NCI-H2029 treated with DMSO at 0.1 percent for 48 hours (cell line): ENCODE results near the gene UEVLD.
"Not testable (repeated sequence)": the region's sequence is repeated elsewhere in the genome, so short reads cannot be mapped to it uniquely, and the experiment has no call there.

Experiments used
- DNase-seq: peaks from one replicate; lab custom pipeline; 2025; lab: John Stamatoyannopoulos, UW

UEVLD gene

DNA sequence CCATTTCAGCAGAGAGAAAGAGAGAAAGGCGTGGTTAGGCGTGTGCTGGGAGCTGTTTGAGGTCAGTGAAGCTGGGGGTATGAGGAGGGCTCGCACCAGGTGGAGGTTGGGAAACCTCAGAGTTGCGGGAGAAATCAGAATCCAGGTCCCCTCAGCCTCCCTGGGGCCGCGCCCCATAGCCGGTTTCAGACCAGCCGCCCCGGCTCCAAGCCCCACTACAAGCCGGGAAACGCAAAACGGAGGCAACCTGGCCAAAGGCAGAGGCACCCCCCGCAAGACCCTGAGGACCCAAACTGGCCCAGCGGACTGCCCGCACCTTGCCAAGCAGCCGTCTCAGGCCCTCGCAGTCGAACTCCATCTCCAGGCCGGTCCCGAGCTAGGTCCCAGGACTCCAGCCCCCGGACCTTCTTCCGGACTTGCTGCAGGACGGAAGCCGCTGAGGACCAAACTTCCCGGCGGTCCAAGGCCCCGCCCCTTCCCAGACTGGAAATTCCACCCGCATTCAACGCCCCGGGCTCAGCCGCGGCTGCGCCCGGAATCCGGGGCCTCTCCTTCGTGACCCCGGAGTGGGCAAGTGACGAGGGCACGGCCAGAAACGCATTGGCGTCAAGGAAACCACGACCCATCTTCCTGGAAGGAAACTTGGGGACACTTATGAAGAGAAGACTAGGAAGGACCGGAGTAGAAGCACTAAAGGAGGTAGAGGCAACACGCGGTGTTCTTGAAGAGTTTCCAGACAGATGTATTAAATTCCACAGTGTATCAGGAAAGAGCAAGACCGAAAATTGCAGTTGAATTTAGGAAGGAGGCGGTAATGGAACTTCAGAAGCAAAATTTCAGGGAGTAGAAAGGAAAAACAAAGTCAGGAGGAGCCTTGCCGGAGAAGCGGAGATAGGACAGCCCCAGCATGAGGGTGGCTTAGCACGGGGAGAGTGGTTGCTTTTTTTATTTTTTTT is at the start of gene UEVLD:
Gene UEVLD (minus strand): TSS at position 438 of the 956 bp plus-strand sequence. CDS start 80 bp downstream, at position 358.
- no peak for DNase-seq

DNA sequence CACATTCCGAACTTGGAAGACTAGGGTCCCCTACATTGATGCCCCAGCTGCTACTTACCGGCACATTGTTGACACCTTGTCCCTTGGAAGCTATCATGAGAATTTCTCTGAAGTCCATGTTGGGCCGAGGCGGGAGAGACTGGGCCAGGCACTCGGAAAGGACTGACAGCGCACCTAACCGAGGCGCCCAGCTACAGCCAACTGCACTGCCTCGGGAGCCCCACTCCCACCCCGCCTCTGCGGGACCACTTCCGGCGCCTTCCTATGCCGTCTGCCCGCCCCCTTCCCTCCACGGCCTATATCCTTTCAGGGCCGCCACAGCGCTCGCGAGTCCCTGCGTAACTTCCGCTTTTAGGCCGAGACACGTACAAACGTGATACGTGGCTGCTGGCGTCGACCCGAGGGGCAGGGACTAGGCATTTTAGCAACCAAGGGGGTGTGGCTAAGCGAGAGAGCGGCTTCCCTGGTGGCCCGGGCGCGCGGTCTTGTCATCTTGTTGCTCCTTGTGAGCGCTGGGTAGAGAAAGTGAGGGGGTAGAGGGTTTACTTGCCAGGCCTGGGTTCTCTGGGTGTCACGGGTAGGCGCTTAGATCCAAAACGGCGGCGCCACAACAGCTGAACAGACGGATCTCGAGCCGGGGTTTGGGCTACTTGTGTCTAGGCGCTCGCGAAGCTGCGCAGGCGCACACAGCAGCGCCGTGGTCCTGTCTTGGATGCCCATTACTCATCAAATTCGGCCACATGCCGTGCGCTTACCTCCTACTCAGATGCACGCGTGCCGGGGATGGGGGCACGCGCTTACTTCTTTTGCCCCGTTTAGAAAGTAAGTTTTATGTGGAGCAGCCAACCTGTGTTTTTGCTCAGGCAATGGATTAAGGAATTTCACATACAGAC is 45.9 kb upstream of the UEVLD start, which contains the start of gene SPTY2D1:
Gene SPTY2D1 (minus strand): TSS at position 203 of the 893 bp plus-strand sequence. CDS start 85 bp downstream, at position 118.
- peak; percentile 88 for DNase-seq

DNA sequence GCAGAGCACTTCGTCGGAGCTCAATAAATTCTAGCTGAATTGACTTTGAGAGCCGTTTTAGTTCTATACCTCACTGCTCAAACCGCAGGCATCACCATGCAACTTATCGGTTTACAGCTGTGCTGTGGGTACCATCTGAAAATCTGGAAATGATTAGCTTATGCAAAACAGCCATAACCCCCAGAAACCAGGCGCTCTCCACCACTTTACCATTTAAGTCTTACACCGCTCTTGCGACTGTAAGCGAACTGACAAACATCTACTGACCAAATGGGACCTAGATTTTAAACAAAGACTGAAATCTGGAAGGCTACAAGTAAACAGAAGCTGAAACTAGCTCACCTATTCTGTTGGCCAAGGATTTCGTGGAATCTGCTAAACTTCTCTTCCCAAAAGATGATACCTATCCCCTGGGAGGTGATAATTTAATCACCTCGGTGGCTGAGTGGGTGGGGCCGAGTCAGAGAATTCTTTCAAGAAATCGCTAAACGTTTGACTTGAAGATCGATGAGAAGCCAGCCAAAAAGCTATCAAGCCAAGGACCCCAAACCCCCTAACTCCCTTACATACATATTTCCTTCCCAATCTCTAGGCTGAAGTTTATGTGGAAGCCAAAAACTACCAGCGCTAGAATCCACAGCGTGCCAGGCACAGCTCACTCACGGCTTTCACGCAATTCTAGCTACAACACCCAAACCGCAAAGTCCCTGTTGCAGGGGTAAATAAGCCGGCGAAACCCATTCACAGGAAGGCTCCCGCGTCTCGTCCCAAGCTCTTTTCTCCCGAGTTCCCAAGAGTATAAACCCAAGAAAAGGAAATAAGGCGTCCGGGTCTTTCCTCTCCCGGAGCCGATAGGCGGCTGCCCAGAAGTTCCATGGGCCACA is 45.0 kb upstream of the UEVLD start:
- no peak for DNase-seq

DNA sequence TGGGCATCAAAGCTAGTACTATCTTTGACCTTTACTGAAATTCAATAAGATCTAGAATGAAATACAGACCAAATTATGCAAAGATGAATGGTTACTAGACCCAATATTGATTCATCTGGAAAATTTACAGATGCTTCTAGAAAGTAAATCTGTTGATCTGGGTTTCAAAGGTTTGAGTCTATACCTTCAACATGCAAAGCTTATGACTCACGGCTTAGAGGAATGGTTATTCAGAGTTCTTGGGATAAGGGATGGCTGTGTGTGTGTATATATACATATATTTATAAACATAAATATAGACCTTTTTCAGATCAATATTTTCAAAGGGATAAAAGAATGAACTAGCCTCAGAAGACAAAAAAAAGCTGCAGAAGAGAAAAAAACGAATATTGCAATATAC is 44.3 kb upstream of the UEVLD start:
- DNase-seq = no peak

DNA sequence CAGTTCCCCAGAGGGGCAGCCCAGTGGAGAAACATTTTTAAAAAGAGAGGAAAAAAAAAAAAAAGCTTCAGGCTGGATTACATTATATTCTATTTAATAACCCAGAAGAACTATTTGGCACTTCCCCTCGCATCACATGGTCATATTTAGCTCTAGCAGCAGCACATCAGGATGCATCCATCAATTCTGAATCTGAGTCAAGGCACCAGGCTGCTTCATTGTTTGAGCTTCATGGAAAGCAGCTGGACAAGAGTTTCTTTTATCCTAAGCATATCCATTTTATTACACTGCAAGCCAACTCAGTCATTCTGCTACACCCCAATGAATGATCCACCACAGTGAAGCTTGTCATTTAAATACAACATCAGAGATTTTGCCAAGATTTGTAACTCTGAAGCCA is 35.6 kb upstream of the UEVLD start:
- no peak for DNase-seq

DNA sequence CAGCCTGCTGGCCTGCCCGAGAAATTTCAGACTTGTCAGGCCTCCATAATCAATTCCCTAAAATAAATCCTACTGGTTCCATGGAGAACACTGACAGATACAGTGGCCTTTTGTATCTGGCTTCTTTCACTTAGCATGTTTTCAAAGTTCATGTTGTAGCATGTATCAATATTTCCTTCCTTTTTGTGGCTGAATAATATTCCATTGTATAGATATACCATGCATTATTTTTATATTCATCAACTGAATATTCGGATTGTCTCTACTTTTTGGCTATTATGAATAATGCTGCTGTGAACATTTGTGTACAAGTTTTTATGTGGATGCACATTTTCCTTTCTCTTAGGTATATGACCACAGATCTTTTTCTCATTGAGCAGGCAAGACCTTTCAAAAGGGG is 35.2 kb upstream of the UEVLD start:
- no peak for DNase-seq

DNA sequence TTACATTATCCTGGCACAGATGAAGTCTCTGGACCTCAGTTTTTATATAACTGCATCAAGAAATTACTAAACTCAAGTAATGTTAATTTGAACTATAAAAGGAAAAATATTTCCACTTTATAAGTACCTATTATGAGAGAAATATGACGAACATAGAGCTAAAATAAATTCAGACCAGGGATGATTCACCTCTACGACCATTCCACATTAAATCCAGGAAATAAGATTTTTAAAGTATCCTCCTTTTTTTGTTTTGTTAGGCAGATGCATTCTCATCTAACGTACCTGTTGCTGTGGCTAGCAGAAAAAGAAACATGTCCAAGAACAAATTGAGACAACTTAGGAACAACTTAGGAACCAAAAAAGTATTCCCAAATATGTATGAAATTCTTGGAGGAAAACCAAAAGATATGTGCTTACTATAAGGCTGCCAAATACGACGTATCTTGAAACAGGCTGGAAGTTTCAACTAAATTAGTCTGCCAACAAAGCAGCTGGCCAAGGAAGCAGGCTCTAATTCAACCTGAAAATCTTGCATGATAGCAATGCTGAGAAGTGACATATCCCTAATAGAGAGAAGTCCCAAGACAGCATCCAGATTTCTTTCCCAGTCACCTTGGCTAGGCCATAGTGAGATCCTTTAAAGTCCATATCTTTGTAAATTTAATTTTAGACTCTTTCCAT is 29.9 kb upstream of the UEVLD start:
- no peak for DNase-seq

DNA sequence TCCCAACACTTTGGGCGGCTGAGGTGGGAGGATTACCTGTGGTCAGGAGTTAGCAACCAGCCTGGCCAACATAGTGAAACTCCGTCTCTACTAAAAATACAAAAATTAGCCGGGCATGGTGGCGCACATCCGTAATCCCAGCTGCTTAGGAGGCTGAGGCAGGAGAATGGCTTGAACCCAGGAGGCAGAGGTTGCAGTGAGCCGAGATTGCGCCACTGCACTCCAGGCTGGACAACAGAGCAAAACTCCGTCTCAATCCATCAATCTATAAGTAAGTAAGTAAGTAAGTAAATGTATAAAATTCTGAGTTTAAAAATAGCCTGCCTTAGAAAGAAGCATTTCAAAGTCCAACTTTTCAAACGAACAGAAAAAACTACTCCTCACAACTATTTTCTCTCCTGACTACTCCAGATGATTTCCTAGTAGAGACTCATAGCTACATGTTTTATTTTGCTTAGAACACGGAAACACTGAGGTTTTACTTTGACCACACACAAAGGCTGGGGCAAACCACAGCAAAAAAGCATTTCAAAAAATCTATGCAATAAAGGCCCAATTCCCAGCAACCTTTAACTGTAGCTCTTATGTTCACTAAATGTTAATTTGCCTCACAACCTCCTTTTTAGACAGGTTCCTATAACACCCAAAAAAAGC is 29.3 kb upstream of the UEVLD start:
- no peak for DNase-seq

DNA sequence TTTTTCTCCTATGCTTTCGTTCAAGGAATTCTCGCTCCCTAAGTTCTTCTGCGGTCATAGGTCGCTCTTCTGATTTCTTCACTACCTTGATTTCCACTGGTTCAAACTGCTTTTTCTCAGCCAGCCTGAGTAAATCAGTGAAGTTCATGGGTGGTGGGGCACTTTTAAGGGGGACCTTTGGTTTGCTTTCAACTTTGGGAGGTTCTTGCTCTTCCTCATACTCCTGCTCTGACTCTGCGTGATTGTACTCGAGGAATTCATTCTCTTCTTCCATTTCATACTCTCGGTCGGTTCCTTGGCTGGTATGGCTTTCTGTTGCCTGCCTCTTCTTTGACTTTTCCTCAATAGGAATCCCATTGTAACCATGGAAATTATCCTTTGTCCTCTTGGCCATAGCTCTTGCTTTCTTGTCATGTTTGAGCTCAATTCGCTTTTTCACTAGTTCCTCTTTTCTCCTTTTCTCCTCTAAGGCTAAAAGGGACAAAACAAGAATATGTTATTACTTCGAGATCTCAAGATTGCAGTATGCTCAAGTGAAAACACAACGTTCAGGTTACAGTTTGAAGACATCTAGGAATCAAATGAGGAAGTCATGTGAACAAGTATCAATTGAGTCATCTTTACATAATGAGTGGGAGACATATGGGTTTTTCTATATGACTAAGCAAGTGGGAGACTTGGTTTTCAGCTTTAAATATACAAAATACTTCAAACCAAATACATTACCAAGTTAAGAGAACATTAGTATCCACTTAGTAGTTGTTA is 27.3 kb upstream of the UEVLD start:
- DNase-seq = no peak

DNA sequence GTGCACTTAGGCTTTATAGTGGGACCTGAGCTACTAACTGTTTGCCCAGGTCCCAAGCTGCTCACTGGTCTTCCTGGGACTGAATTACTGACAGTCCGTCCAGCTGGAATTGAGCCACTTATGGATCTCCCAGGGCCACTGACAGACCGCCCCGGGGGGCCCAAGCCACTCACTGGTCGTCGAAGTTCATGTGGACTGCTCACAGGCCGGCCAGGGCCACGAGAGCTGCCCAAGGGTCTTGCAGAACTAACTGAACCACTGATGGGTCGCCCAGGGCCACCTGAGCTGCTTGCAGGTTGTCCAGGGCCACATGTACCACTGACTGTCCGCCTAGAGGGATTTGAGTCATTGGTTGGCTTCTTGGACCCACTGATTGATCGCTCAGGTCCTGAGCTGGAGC is 26.1 kb upstream of the UEVLD start:
- DNase-seq = no peak

DNA sequence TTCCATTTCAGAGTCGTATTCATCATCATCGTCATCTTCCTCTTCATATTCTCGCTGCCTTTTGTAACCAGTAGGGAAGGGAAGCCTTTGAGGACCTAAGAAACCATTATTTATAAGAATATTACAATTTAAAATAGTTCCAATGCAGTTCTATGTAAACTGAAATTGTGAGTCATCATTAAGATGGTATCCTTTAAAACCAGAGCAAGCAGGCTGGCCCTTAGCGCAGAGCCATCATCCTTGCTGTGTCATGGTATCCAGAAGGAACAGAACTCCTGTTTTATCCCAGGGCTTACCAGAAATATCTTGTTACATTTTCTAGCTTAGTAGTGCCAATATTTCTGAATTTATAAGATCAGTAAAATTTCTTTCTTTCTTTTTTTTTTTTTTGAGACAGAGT is 23.9 kb upstream of the UEVLD start:
- no peak for DNase-seq

DNA sequence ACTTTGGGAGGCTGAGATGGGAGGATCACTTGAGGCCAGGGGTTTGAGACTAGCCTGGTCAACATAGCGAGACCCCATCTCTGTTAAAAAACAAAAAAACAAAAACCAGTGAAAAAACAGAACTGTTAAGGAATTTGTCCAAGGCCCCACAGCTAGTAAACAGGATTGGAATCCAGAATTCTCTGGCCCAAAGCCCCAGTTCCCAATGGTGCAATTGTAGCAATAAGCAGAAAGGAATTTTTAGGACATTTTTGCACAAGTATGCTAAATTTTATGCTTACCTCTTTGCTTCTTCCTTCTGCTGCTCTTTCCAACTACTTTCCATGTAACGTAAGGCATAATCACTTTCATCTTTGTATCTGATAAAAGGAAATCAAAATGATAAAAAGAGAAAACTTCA is 22.7 kb upstream of the UEVLD start:
- no peak for DNase-seq

DNA sequence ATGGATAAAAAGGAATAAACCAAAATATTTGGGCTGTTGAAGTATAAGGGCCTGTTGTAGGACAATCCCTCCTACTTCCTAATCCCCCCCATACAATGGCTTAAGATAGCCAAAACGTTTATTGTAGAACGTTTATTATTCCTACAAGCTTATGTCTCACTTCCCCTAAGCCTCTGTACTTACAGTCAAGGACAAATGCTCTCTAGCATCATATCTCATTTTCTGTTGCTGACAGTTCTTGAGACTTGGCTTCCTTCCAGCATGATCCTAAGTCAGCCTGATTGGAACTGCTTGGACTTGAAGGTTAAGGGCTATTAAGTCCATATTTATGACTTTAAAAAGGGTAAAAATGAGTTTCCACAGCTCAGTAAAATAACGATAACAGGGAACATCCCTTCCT is 19.8 kb upstream of the UEVLD start:
- peak; percentile 7 for DNase-seq

DNA sequence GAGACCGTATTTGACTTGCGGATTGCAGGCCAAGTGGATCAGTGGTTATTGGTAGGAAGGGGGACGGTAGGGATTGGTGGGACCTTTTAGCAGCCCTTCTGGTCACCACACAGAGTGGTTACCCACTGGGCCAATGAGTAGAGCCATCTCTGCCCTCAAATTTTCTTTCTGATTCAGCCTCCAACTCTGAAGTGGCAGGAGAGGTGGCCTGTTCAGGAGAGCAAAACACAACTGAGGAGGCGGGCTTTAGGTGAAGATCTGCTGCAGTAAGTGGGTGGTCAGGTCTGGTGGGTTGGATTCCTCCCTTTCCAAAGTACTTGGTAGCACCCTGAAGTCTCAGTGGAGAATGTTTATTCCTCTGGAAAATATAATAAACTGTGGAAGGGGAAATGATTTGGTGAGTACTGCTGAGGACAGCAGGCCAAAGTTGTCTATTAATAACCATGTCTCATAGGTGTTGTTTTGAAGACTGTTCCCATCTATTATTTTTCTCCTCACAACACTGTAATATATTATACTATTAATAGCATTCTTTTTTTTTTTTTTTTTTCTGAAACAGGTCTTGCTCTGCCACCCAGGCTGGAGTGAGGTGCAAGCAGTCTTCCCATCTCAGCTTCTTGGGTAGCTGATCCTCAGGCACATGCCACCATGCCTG is 12.5 kb upstream of the UEVLD start:
- no peak for DNase-seq

DNA sequence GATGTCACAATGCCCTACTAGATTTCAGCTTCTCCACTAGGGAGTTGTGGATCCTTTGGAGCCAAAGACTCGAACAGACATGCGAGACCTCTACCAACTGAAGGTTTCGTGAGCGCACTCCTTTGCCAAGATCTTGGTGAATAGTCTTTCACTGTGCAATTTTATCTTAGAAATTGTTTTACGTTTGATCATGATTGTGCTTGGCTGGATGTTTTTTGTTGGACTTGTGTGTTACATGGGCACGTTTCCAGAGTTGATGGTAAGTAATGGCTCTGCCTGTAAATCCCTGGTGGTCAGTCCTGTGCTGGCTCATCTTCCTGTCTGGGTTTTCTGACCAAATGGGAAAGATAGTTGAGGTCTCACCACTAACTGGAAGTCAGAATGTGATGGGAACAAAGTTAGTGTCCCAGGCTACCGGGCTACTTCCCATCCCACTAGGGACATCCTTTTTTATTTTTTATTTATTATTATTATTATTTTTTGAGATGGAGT is 11.3 kb upstream of the UEVLD start, which contains the start of gene MISFA:
Gene MISFA (plus strand): TSS at position 51 of the 492 bp plus-strand sequence. CDS start 140 bp downstream, at position 191.
- DNase-seq = no peak

DNA sequence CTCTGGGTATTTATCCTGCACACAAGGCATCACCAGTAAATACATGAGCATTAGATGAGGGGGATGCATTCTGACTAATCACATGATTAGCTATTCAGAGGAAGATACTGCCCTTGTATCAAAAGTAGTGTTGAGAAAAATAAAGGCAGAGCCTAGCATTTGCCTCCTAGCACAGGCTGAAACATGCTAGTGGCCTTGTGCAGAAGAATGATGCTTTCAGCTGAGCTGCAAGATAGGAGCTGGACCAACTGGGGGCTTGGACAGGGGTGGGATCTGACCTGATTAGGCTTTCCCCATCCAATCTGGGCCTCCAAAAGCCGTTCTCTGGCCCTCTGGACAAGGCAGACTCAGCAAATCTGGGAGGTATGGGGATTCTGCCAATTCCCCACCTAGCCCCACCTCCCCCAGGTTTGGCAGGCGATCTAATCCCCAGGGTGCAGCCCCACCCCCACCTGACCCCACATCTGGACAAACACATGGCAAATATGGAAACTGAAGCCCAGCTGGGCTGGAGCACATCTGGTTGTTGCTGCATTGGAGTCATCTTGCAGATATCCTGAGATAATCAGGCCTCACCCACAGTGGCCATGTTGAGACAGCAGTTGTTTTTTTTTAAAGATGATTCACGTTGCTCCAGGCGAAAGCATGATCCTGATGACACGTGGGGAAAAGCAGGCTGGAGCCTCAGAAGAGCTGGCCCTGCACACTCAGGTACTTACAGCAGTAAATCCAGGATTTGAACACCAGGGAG is 6.6 kb upstream of the UEVLD start:
- DNase-seq = no peak

DNA sequence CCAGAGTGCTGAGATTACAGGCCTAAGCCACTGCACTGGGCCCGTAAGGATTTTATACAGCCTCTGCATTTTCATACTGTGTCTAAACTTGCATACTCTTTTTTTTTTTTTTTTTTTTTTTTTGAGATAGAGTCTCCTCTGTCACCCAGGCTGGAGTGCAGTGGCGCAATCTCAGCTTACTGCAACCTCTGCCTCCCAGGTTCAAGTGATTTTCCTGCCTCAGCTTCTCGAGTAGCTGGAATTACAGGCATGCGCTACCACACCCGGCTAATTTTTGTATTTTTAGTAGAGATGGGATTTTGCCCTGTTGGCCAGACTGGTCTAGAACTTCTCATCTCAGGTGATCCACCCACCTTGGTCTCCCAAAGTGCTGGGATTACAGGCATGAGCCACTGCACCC is 5.6 kb upstream of the UEVLD start:
- DNase-seq = not testable (repeated sequence)

DNA sequence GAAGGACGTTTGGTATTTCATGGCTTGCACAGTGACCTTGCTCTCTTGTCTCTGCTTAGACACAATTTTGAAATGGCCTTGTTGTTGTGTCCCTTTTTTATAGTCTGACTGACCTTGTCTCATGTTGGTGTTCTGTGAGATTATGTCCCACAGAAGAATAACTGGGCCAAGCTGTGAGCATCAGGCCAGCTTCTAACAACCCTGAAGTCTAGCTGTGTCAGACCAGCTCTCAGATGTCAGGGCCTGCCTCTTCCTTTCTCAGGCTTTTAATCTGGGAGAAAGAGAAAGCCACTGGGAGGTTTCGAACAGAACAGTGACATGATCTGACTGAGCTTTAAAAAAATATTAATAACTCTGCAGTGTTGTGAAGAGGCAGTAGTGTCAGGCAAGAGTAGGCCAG is 2.0 kb upstream of the UEVLD start:
- no peak for DNase-seq
